Coronary artery (tissue), 2 donors: ENCODE results near the gene TMEM201.
"Not testable (repeated sequence)": the region's sequence is repeated elsewhere in the genome, so short reads cannot be mapped to it uniquely, and the experiment has no call there.

Experiments
- DNase-seq: peaks from one replicate; pipeline ENCODE4 v3.0.0-alpha.2; 2017; ENCODE audit warnings: low spot score
- H3K27ac ChIP-seq, 2 donors: fragments of 200-600 bp; sonication (generic); one replicate each; pipeline ENCODE4 v1.5.1; 2016 to 2019
- H3K4me3 ChIP-seq: fragments of 200-600 bp; sonication (generic); 2 replicates; pipeline ENCODE4 v1.5.1; 2016; ENCODE audit warnings: mild to moderate bottlenecking, moderate library complexity
- TF ChIP-seq, protein P1 (sequence below): fragments of 200-600 bp; sonication (generic); IDR thresholded peaks from one replicate; pipeline ENCODE4 v1.5.1; 2019; ENCODE audit warnings: antibody characterized with exemption

Gene TMEM201

GRCh38 chr1:9561429-9561828 is 27.3 kb upstream of the TMEM201 start:
- no peak overlapping the region for H3K27ac ChIP-seq
- DNase-seq, result no peak
- no peak overlapping the region for H3K4me3 ChIP-seq
- TF ChIP-seq, protein P1, sequence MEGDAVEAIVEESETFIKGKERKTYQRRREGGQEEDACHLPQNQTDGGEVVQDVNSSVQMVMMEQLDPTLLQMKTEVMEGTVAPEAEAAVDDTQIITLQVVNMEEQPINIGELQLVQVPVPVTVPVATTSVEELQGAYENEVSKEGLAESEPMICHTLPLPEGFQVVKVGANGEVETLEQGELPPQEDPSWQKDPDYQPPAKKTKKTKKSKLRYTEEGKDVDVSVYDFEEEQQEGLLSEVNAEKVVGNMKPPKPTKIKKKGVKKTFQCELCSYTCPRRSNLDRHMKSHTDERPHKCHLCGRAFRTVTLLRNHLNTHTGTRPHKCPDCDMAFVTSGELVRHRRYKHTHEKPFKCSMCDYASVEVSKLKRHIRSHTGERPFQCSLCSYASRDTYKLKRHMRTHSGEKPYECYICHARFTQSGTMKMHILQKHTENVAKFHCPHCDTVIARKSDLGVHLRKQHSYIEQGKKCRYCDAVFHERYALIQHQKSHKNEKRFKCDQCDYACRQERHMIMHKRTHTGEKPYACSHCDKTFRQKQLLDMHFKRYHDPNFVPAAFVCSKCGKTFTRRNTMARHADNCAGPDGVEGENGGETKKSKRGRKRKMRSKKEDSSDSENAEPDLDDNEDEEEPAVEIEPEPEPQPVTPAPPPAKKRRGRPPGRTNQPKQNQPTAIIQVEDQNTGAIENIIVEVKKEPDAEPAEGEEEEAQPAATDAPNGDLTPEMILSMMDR, result no peak

- TF ChIP-seq, protein P1, result no peak
- Histone ChIP-seq H3K27ac (no peak overlapping the region), H3K4me3 (no peak overlapping the region)
- DNase-seq, result no peak
These were observed 19.4 kb upstream of the TMEM201 start for GRCh38 chr1:9569267-9569666.

DNA sequence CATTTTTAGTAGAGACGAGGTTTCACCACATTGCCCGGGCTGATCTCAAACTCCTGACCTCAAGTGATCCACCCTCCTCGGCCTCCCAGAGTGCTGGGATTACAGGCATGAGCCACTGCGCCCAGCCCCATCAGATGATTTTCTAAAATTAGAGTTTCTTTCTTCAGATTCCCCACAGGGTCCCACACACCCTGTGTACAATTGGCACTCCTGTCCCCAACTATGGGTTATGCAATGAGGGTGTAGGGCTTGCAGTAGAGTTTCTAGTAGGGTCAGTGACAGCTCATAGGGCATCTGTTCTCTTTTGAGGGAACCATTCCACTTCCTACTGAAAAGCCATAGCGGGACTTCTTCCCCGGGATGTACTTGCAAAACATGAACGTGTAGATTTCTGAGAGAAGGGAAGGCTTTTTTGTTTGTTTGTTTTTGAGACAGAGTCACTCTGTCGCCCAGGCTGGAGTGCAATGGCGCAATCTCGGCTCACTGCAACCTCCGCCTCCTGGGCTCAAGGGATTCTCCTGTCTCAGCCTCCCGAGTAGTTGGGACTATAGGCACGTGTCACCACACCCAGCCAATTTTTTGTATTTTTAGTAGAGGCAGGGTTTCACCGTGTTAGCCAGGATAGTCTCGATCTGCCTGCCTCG is 17.7 kb upstream of the TMEM201 start:
- DNase-seq, H3K4me3 ChIP-seq, H3K27ac ChIP-seq: not testable (repeated sequence)

- DNase-seq, result no peak
- H3K4me3 ChIP-seq, result no peak overlapping the region
- TF ChIP-seq, protein P1, result no peak
- H3K27ac ChIP-seq, result no peak overlapping the region
These were observed 15.0 kb upstream of the TMEM201 start for GRCh38 chr1:9573723-9574122.

- TF ChIP-seq, protein P1, result no peak
- DNase-seq, result no peak
These were observed 13.2 kb upstream of the TMEM201 start for GRCh38 chr1:9575486-9575885.

DNA sequence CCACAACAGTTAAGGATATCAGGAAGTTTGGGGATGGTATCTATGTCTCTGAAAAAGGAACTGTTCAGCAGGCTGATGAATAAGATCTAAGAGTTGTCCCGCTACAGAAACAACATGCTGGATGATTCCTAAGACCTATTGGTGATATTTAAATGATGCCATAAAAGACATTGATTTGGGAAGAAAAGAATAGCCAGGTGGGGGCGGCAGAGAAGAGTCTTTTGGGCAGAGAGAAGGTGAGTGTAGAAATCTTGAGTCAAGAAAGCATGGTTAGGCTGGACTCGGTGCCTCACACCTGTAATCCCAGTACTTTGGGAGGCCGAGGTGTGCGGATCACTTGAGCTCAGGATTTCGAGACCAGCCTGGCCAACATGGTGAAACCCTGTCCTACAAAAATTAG is 11.8 kb upstream of the TMEM201 start:
- no peak overlapping the region for H3K27ac ChIP-seq
- H3K4me3 ChIP-seq, result no peak overlapping the region
- TF ChIP-seq, protein P1, result no peak
- no peak for DNase-seq

More at GRCh38 chr1:9575486-9575885, 13.2 kb upstream of the TMEM201 start:
- Histone ChIP-seq H3K4me3 (no peak overlapping the region), H3K27ac (no peak overlapping the region)

GRCh38 chr1:9577423-9577822 is 11.3 kb upstream of the TMEM201 start:
- DNase-seq, result no peak
- Histone ChIP-seq H3K27ac (no peak overlapping the region), H3K4me3 (no peak overlapping the region)
- TF ChIP-seq, protein P1, result no peak
